Endothelial cell of umbilical vein (primary cell): ENCODE data around the gene ANO1. TPM values are rescaled to one million over a fixed set of nuclear protein-coding genes. Genes with fewer than 3 reads are reported as not detected.

Experiments used
- BruUV-seq: library from RNA; stranded (reverse); fragments of 400-500 nt; replicated peaks from 2 replicates; lab custom pipeline; 2021; lab: Mats Ljungman, UMichigan
- CTCF ChIA-PET: fragments of 300-600, 350-600 bp; sonication (Branson Sonifier 250); formaldehyde crosslinking; loops from one replicate; lab custom pipeline; 2021; ENCODE audit warnings: antibody characterized with exemption, inconsistent platforms; lab: Charles Lee
- POLR2A ChIA-PET: fragments of 300-600, 350-600 bp; sonication (Branson Sonifier 250); formaldehyde crosslinking; loops from one replicate; lab custom pipeline; 2021; ENCODE audit warnings: antibody characterized with exemption, inconsistent platforms; lab: Charles Lee
- DNase-seq: peaks from one replicate; pipeline ENCODE4 v3.0.0-alpha.2; 2011; ENCODE audit warnings: low read depth, low spot score
- FAIRE-seq: peaks from 2 replicates; lab custom pipeline; 2011; peaks lifted over from hg19 to GRCh38; lab: Jason Lieb, UNC
- H2AFZ ChIP-seq: 2 replicates; pipeline ENCODE4 v1.6.0; 2012; ENCODE audit warnings: low read depth, low read length, control low read depth, inconsistent platforms
- H3K27ac ChIP-seq: 2 replicates; pipeline ENCODE4 v1.5.1; 2011; ENCODE audit warnings: low read depth, mild to moderate bottlenecking, control low read depth, low read length, moderate library complexity; ENCODE audit not compliant: insufficient read depth
- H3K27me3 ChIP-seq, 2 experiments: 2 replicates each; pipeline versions ENCODE4 v1.6.0 to v1.6.1; 2011; ENCODE audit warnings: low read length in 2 of 2, mixed read lengths in 1 of 2; ENCODE audit not compliant: control insufficient read depth in 2 of 2, insufficient read depth in 2 of 2
- H3K36me3 ChIP-seq, 2 experiments: 2 replicates in 1 of 2; 3 replicates in 1 of 2; pipeline ENCODE4 v1.5.1; 2011; ENCODE audit warnings: low read length in 2 of 2, mild to moderate bottlenecking in 1 of 2, moderate library complexity in 1 of 2; ENCODE audit not compliant: control insufficient read depth in 2 of 2, insufficient read depth in 2 of 2; ENCODE audit errors: extremely low read depth in 1 of 2
- H3K4me1 ChIP-seq: 3 replicates; pipeline ENCODE4 v1.5.1; 2011; ENCODE audit warnings: mild to moderate bottlenecking, low read length; ENCODE audit not compliant: control insufficient read depth, insufficient read depth; ENCODE audit errors: extremely low read depth
- H3K4me2 ChIP-seq: 2 replicates; pipeline ENCODE4 v1.6.1; 2011; ENCODE audit warnings: low read length, control low read depth, mixed read lengths; ENCODE audit not compliant: insufficient read depth
- H3K4me3 ChIP-seq, 3 experiments: fragments of 200-600 bp in 1 of 3; sonication (generic), shearing (Covaris generic) in 1 of 3; replicated peaks in 1 of 3; 2 replicates each; pipeline ENCODE4 v1.5.1; 2011 to 2016; ENCODE audit warnings: control low read depth in 3 of 3, low read length in 3 of 3, mild to moderate bottlenecking in 2 of 3, inconsistent platforms in 1 of 3, low read depth in 1 of 3, moderate library complexity in 1 of 3; ENCODE audit not compliant: insufficient read depth in 1 of 3
- H3K79me2 ChIP-seq: 2 replicates; pipeline ENCODE4 v1.6.0; 2012; ENCODE audit warnings: low read length, inconsistent platforms; ENCODE audit not compliant: control insufficient read depth, insufficient read depth
- H3K9ac ChIP-seq: replicated peaks from 2 replicates; pipeline ENCODE3; 2011; ENCODE audit warnings: low read length, control low read depth; ENCODE audit not compliant: insufficient read depth; ENCODE audit errors: extremely low read depth
- H3K9me1 ChIP-seq: replicated peaks from 3 replicates; pipeline ENCODE4 v1.6.0; 2011; ENCODE audit warnings: mild to moderate bottlenecking, low read length; ENCODE audit not compliant: control insufficient read depth, insufficient read depth; ENCODE audit errors: extremely low read depth
- H3K9me3 ChIP-seq: replicated peaks from 2 replicates; pipeline ENCODE4 v1.5.1; 2012; ENCODE audit warnings: low read length, inconsistent platforms; ENCODE audit not compliant: control insufficient read depth, insufficient read depth
- H4K20me1 ChIP-seq: replicated peaks from 2 replicates; pipeline ENCODE3; 2011; ENCODE audit warnings: mild to moderate bottlenecking, low read length; ENCODE audit not compliant: control insufficient read depth, insufficient read depth; ENCODE audit errors: extremely low read depth
- EZH2 ChIP-seq: IDR thresholded peaks from 2 replicates; pipeline ENCODE4 v1.6.1; 2012; ENCODE audit warnings: borderline replicate concordance, low read depth, mild to moderate bottlenecking, moderate library complexity, low read length, inconsistent platforms; ENCODE audit not compliant: severe bottlenecking
- FOS ChIP-seq: IDR thresholded peaks from 2 replicates; pipeline ENCODE4 v1.6.1; 2011; ENCODE audit warnings: mild to moderate bottlenecking, low read length, moderate library complexity, borderline replicate concordance; ENCODE audit not compliant: insufficient read depth
- GATA2 ChIP-seq: IDR thresholded peaks from 2 replicates; pipeline ENCODE4 v1.7.0; 2011; ENCODE audit warnings: low read depth, mild to moderate bottlenecking, moderate library complexity, mixed read lengths, low read length; ENCODE audit not compliant: insufficient read length, insufficient read depth
- JUN ChIP-seq: IDR thresholded peaks from 2 replicates; pipeline ENCODE4 v1.6.1; 2011; ENCODE audit warnings: borderline replicate concordance, low read depth; ENCODE audit not compliant: insufficient read length, insufficient read depth
- MYC ChIP-seq: IDR thresholded peaks from one replicate; pipeline ENCODE4 v1.6.1; 2011; ENCODE audit warnings: mild to moderate bottlenecking, low read depth, low read length
- POLR2A ChIP-seq: IDR thresholded peaks from 2 replicates; pipeline ENCODE4 v1.6.1; 2012; ENCODE audit warnings: low read depth, mild to moderate bottlenecking, control low read depth, low read length
- POLR2AphosphoS5 ChIP-seq: IDR thresholded peaks from 2 replicates; pipeline ENCODE4 v1.6.1; 2012; ENCODE audit warnings: low read depth, mild to moderate bottlenecking, control low read depth, low read length, moderate library complexity; ENCODE audit not compliant: insufficient read depth
- dilution Hi-C: fragments of 300-500 bp; cut with MboI; formaldehyde crosslinking; loops from one replicate; pipeline ENCODE4 v1.15.0; 2019; ENCODE audit warnings: low sequenced_read_pairs; ENCODE audit not compliant: extremely low pct_ligation_motif_present
- intact Hi-C: fragments of 100-400 bp; cut with micrococcal nuclease; formaldehyde crosslinking; loops from one replicate; pipeline ENCODE4 v1.10.0; 2022
- polyA plus RNA-seq, 4 experiments: library from polyadenylated mRNA; depleted of rRNA in 3 of 4; stranded (reverse) in 3 of 4; unstranded in 1 of 4; fragments of >200 nt; gene quantifications; 2 replicates each; pipeline versions ENCODE4 v1.2.1 to v1.2.3, GENCODE V29; 2011 to 2012; ENCODE audit warnings: missing spikeins in 1 of 4
- total RNA-seq: library from RNA; stranded (reverse); gene quantifications from 2 replicates; pipeline ENCODE4 v1.2.3, GENCODE V29; 2021
- TF ChIP-seq, protein P1 (sequence below): IDR thresholded peaks from 2 replicates; pipeline ENCODE4 v1.6.1; 2011; ENCODE audit not compliant: insufficient read depth, insufficient read length
- TF ChIP-seq, protein P2 (sequence below), 2 donors: IDR thresholded peaks; 1 replicate in 1 of 2; 2 replicates in 1 of 2; pipeline ENCODE4 v1.5.1; 2011; ENCODE audit warnings: low read length in 2 of 2, mild to moderate bottlenecking in 2 of 2, moderate library complexity in 2 of 2, control low read depth in 1 of 2, inconsistent platforms in 1 of 2, low read depth in 1 of 2; ENCODE audit not compliant: insufficient read depth in 1 of 2; ENCODE audit errors: extremely low read depth in 1 of 2

ANO1 gene
- total and polyA plus RNA-seq, 2 donors (not counting 3 experiments of a cell fraction or from before 2014, with no cell fraction given) = 0.03 to 0.40 TPM

DNA sequence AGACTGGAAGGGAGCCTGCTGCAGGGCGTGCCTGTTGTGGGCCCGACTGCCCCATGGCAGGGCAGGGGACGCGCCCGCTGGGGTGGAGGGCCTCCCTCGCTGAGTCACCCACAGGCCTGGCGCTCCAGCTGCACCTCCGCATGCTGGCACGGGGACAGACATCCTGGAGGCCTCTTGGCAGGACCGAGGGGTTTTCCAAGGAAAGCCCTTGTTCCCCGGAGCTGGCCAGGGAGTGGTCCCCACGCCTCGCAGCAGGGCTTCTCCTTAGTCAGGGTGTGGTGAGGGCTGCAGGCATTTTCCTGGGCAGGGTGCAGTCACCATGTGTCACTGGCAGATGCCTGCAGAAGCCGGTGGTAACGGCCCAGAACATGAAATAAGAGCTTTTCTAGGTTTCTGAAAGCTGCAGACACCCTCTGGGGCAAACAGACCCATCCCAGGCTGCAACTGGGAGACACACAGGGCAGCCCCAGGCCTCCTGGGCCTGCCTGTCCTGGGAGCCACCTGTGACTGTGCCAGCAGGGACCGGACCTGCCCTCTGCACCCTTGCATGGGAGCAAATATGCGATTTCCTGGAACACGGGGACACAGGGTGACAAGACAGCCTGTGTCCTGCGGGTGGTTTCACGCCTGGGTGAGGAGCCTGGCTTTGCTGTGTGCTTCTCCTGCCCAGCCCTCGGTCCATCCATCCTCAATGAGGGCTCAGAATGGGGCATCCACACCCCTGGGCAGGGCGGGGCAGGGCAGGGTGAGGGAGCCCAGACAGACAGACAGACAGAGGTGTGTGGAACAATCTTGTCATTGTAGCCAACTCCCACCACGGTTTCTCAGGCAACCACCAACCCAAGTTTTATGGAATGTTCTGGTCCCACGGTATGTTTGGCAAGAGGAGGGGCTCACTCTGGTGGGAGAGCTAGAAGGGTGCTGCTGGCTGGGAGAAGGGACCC, 81.8 kb downstream of the ANO1 start:
- FAIRE-seq = no peak
- H3K4me2 ChIP-seq = no peak overlapping the region

More for the DNA sequence above, 81.8 kb downstream of the ANO1 start:
- no peak overlapping the region for H3K9ac ChIP-seq
- BruUV-seq = no TSS peak
- ChIA-PET CTCF (interaction anchor here (1.3 kb wide), 2 partner anchors 32 to 241 kb away, joined by 3 read pairs; no protein-coding TSS in a partner anchor), POLR2A (no interaction called here)
- H3K4me3 ChIP-seq = no peak overlapping the region
- H3K27me3 ChIP-seq = no peaks in the 10 kb centered on the region
- H3K9me3 ChIP-seq = no peaks in the 10 kb centered on the region
- H3K9me1 ChIP-seq = no peaks in the 10 kb centered on the region
- intact Hi-C loops (no loop called here), dilution Hi-C loops (no loop called here)
- DNase-seq = peak; percentile 23
- no peaks in the 10 kb centered on the region for H3K79me2 ChIP-seq
- H4K20me1 ChIP-seq = no peaks in the 10 kb centered on the region
- no peaks in the 10 kb centered on the region for H3K4me1 ChIP-seq
- H3K27ac ChIP-seq = no peak overlapping the region
- TF ChIP-seq FOS (no peak), JUN (no peak), EZH2 (no peak), MYC (no peak), GATA2 (no peak), POLR2A (no peak), POLR2AphosphoS5 (no peak)
- TF ChIP-seq, protein P1, sequence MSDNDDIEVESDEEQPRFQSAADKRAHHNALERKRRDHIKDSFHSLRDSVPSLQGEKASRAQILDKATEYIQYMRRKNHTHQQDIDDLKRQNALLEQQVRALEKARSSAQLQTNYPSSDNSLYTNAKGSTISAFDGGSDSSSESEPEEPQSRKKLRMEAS = no peak
- TF ChIP-seq, protein P2, sequence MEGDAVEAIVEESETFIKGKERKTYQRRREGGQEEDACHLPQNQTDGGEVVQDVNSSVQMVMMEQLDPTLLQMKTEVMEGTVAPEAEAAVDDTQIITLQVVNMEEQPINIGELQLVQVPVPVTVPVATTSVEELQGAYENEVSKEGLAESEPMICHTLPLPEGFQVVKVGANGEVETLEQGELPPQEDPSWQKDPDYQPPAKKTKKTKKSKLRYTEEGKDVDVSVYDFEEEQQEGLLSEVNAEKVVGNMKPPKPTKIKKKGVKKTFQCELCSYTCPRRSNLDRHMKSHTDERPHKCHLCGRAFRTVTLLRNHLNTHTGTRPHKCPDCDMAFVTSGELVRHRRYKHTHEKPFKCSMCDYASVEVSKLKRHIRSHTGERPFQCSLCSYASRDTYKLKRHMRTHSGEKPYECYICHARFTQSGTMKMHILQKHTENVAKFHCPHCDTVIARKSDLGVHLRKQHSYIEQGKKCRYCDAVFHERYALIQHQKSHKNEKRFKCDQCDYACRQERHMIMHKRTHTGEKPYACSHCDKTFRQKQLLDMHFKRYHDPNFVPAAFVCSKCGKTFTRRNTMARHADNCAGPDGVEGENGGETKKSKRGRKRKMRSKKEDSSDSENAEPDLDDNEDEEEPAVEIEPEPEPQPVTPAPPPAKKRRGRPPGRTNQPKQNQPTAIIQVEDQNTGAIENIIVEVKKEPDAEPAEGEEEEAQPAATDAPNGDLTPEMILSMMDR (IDR thresholded peaks at IDR 0.05; ENCODE audit: extremely low read depth in 1 of 2, insufficient read depth in 1 of 2, low read depth in 1 of 2, low read length in 2 of 2) = no peak
- H3K36me3 ChIP-seq = no peaks in the 10 kb centered on the region
- no peak overlapping the region for H2AFZ ChIP-seq
